Hepatocyte (in vitro differentiated cells): Measurements from ENCODE around the gene CCDC51. TPM values are rescaled to one million over a fixed set of nuclear protein-coding genes. Genes with fewer than 3 reads are reported as not detected.

ENCODE experiments used
- DNase-seq: peaks from one replicate; pipeline ENCODE4 v3.0.0-alpha.2; 2016; ENCODE audit warnings: low spot score
- H2AFZ ChIP-seq: fragments of 200-600 bp; sonication (generic); 2 replicates; pipeline ENCODE4 v1.6.0; 2016; ENCODE audit warnings: antibody characterized with exemption, mild to moderate bottlenecking
- H3K27ac ChIP-seq: fragments of 200-600 bp; sonication (generic); 2 replicates; pipeline ENCODE4 v1.5.1; 2016; ENCODE audit warnings: mild to moderate bottlenecking
- H3K27me3 ChIP-seq: fragments of 200-600 bp; sonication (generic); 2 replicates; pipeline ENCODE4 v1.6.1; 2016
- H3K36me3 ChIP-seq: fragments of 200-600 bp; sonication (generic); replicated peaks from 2 replicates; pipeline ENCODE4 v1.5.1; 2016; ENCODE audit warnings: low read depth; ENCODE audit not compliant: insufficient read depth
- H3K4me1 ChIP-seq: fragments of 200-600 bp; sonication (generic); 2 replicates; pipeline ENCODE4 v1.5.1; 2016; ENCODE audit warnings: mild to moderate bottlenecking, moderate library complexity; ENCODE audit not compliant: insufficient read depth
- H3K4me2 ChIP-seq: fragments of 200-600 bp; sonication (generic); 2 replicates; pipeline ENCODE4 v1.6.0; 2016
- H3K4me3 ChIP-seq: fragments of 200-600 bp; sonication (generic); 2 replicates; pipeline ENCODE4 v1.5.1; 2016; ENCODE audit warnings: mild to moderate bottlenecking
- H3K79me2 ChIP-seq: fragments of 200-600 bp; sonication (generic); 2 replicates; pipeline ENCODE4 v1.6.0; 2017; ENCODE audit warnings: mild to moderate bottlenecking
- H3K9me2 ChIP-seq: fragments of 200-600 bp; sonication (generic); replicated peaks from 2 replicates; pipeline ENCODE4 v1.6.0; 2017; ENCODE audit warnings: mild to moderate bottlenecking; ENCODE audit not compliant: insufficient read depth
- H3K9me3 ChIP-seq: fragments of 200-600 bp; sonication (generic); 2 replicates; pipeline ENCODE4 v1.5.1; 2016; ENCODE audit warnings: low read depth, mild to moderate bottlenecking
- H4K20me1 ChIP-seq: fragments of 200-600 bp; sonication (generic); 2 replicates; pipeline ENCODE4 v1.6.0; 2016; ENCODE audit warnings: mild to moderate bottlenecking; ENCODE audit not compliant: insufficient read depth, poor library complexity, severe bottlenecking
- EZH2 ChIP-seq: fragments of 200-600 bp; sonication (generic); IDR thresholded peaks from 2 replicates; pipeline ENCODE4 v1.6.1; 2016; ENCODE audit warnings: antibody characterized with exemption, mild to moderate bottlenecking, borderline replicate concordance
- EZH2phosphoT487 ChIP-seq: fragments of 200-600 bp; sonication (generic); IDR thresholded peaks from one replicate; pipeline ENCODE4 v1.6.1; 2018; ENCODE audit warnings: antibody characterized with exemption, mild to moderate bottlenecking, low read depth, moderate library complexity; ENCODE audit not compliant: unreplicated experiment, severe bottlenecking
- WGBS: methylation state at CpG from one replicate; pipeline ENCODE4 v1.1.6; 2016; ENCODE audit warnings: low lambda C conversion rate; ENCODE audit errors: missing lambda C conversion rate; 5-methylcytosine and 5-hydroxymethylcytosine counted together
- polyA plus RNA-seq: library from polyadenylated mRNA; unstranded; fragments of >200 nt; fragmentation: Nextera tagmentation; extraction: Ambion mirVana; gene quantifications from 2 replicates; pipeline ENCODE4 v1.2.1, GENCODE V29; 2016
- total RNA-seq: library from RNA; depleted of rRNA; stranded (reverse); fragments of >200 nt; gene quantifications from 2 replicates; pipeline ENCODE4 v1.2.3, GENCODE V29; 2014
- TF ChIP-seq, protein P1 (sequence below): fragments of 200-600 bp; sonication (generic); IDR thresholded peaks from 2 replicates; pipeline ENCODE4 v1.5.1; 2016; ENCODE audit warnings: antibody characterized with exemption, mild to moderate bottlenecking; ENCODE audit not compliant: poor library complexity

The CCDC51 gene
- total and polyA plus RNA-seq, 2 experiments from 2014 or later = 30.4 to 30.8 TPM

GRCh38 chr3:48433472-48434118 is 6.3 kb downstream of the CCDC51 start:
- no peaks in the 10 kb centered on the region for H4K20me1 ChIP-seq
- peaks cover 49% of the 10 kb centered on the region for H3K4me1 ChIP-seq
- no peak overlapping the region for H3K4me3 ChIP-seq
- TF ChIP-seq EZH2 = no peak
- no peak for TF ChIP-seq EZH2phosphoT487
- TF ChIP-seq, protein P1, sequence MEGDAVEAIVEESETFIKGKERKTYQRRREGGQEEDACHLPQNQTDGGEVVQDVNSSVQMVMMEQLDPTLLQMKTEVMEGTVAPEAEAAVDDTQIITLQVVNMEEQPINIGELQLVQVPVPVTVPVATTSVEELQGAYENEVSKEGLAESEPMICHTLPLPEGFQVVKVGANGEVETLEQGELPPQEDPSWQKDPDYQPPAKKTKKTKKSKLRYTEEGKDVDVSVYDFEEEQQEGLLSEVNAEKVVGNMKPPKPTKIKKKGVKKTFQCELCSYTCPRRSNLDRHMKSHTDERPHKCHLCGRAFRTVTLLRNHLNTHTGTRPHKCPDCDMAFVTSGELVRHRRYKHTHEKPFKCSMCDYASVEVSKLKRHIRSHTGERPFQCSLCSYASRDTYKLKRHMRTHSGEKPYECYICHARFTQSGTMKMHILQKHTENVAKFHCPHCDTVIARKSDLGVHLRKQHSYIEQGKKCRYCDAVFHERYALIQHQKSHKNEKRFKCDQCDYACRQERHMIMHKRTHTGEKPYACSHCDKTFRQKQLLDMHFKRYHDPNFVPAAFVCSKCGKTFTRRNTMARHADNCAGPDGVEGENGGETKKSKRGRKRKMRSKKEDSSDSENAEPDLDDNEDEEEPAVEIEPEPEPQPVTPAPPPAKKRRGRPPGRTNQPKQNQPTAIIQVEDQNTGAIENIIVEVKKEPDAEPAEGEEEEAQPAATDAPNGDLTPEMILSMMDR = no peak
- H3K27me3 ChIP-seq = no peaks in the 10 kb centered on the region
- DNase-seq = peak; percentile 79
- no peaks in the 10 kb centered on the region for H3K9me3 ChIP-seq
- H3K79me2 ChIP-seq = peaks cover 42% of the 10 kb centered on the region
- H3K36me3 ChIP-seq = no peaks in the 10 kb centered on the region
- H3K27ac ChIP-seq = peak overlapping the region; percentile 96
- peak overlapping the region; percentile 71 for H3K4me2 ChIP-seq
- no peaks in the 10 kb centered on the region for H3K9me2 ChIP-seq
- H2AFZ ChIP-seq = no peak overlapping the region
- 65% methylated on average over 12 of the region's 12 CpGs for WGBS

- H3K4me1 ChIP-seq = peaks cover 54% of the 10 kb centered on the region
- H4K20me1 ChIP-seq = peaks cover 5% of the 10 kb centered on the region
- peak overlapping the region; percentile 71 for H3K4me2 ChIP-seq
These were observed 7.2 kb downstream of the CCDC51 start for GRCh38 chr3:48432411-48433371.

DNA sequence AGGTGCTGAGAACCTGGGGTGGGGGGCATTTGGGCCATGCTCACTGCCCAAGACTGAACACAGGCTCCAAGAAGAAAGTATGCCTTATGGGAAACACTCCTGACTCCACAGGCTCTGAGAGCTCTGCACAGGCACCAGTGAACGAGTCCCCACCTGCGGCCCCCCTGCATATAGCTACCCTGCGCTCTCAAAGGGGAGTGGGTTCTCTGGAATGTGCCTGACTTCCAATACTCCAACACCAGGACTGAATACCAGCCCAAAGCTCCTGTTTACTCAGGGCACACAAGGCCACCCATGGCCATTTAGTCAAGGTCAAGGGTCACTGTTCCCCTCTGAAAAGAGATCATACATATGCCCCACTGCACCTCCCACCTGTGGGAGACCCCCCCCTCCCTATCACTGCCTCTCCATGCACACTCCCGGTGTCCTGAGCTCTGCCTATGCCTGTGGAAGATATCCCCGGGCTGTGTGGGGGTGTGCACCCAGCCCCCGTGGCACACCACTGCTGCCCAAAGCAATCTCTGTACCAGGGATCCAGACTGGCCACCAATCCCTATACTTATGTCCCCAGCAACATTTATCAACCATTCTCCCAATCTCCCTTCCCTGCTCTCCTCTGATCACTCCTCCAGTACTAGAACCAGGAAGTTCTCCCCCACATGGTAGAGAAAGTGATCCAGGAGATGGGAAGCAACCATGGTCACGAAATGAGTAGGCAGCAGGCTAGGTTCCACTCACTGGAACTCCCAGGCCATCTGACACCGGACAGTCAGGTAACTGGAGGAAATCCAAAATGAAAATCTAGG is 8.5 kb downstream of the CCDC51 start:
- WGBS = 81% methylated on average over 8 of the region's 8 CpGs
- peak overlapping the region; percentile 97 for H3K4me2 ChIP-seq

More at GRCh38 chr3:48432411-48433371, 7.2 kb downstream of the CCDC51 start:
- H3K9me3 ChIP-seq = no peaks in the 10 kb centered on the region
- no peak overlapping the region for H3K4me3 ChIP-seq
- H3K36me3 ChIP-seq = no peaks in the 10 kb centered on the region
- no peaks in the 10 kb centered on the region for H3K9me2 ChIP-seq
- WGBS = 75% methylated on average over 16 of the region's 16 CpGs
- peaks cover 47% of the 10 kb centered on the region for H3K79me2 ChIP-seq
- no peaks in the 10 kb centered on the region for H3K27me3 ChIP-seq
- no peak overlapping the region for H2AFZ ChIP-seq
- TF ChIP-seq, protein P1 = peak; percentile 3
- TF ChIP-seq EZH2phosphoT487 = no peak
- TF ChIP-seq EZH2 = no peak
- H3K27ac ChIP-seq = peak overlapping the region; percentile 96
- no peak for DNase-seq

More for the DNA sequence above, 8.5 kb downstream of the CCDC51 start:
- no peak for TF ChIP-seq EZH2
- TF ChIP-seq, protein P1 = no peak
- TF ChIP-seq EZH2phosphoT487 = no peak
- no peak overlapping the region for H3K4me3 ChIP-seq
- DNase-seq = no peak
- no peaks in the 10 kb centered on the region for H3K27me3 ChIP-seq
- no peaks in the 10 kb centered on the region for H3K36me3 ChIP-seq
- H2AFZ ChIP-seq = no peak overlapping the region
- no peaks in the 10 kb centered on the region for H3K9me2 ChIP-seq
- H3K4me1 ChIP-seq = peaks cover 66% of the 10 kb centered on the region
- peak overlapping the region; percentile 96 for H3K27ac ChIP-seq
- H3K9me3 ChIP-seq = no peaks in the 10 kb centered on the region
- peaks cover 15% of the 10 kb centered on the region for H4K20me1 ChIP-seq
- H3K79me2 ChIP-seq = peaks cover 60% of the 10 kb centered on the region
